ENCODE results near the gene ADAMTS9. TPM values are rescaled to one million over a fixed set of nuclear protein-coding genes. Genes with fewer than 3 reads are reported as not detected.
A peak's percentile ranks its signal among the peaks of the same experiment; 100 is the strongest.

Gene ADAMTS9
- total and polyA plus RNA-seq, 9 donors: 11.8 to 88.8 (median 29.9) TPM

DNA sequence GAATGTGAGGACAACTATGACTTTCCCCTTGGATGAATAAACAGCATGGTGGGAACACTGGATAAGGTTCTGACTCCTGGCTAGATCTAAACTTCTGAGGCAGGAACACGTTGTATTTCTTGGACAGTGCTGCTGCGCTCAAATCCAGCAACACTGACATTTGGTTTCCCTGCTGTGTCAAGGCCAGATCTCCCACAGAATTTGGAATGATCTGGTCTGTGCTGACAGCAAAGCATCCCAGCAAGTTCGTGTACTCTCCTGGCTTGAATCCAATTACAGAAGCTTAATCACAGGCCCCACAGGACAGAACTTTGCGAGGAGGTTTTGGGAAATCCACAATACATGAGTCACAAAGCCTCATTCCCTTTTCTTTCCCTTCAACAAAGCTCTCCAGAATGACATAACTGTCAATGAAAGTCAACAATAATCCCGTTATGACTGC lies 92.5 kb downstream of the ADAMTS9 start:
- Histone ChIP-seq H3K36me3 (no peaks in the 10 kb centered on the region), H3K4me1 (ENCODE audit: insufficient read depth) (peaks cover 6% of the 10 kb centered on the region), H3K9me3 (no peaks in the 10 kb centered on the region), H3K4me3 (no peak overlapping the region), H3K27ac (peak overlapping the region in 1 of 2 donors; percentile 28), H3K27me3 (no peaks in the 10 kb centered on the region)
- no peak for TF ChIP-seq POLR2A (IDR thresholded peaks at IDR 0.05)
- TF ChIP-seq EP300 (IDR thresholded peaks at IDR 0.05): peak; percentile 62
- DNase-seq: peak; percentile 73 to 85 (median 74)
- intact Hi-C loops (cut with DNase I): no loop called here
- WGBS, 3 donors: 3 to 9% (median 4%) methylated on average over 5 of the region's 5 CpGs

DNA sequence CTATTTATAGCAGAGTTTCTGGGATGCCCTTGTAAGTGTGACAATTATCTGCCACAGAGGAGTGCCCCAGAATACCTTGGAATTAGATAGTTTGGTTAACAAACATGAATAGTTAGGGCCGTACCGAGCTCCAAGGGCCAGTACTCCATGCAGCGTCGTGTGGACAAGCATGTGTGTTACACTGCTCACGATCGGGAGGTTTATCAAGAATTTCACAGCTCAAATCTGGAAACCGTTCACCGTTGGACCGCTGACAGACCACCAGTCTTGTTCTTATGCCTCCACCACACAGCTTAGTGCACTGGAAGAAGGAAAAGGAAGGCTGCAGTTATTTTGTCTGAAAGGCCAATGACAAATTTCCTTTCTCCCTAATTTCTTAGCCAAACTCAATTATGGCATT lies 93.7 kb downstream of the ADAMTS9 start:
- Histone ChIP-seq H3K4me1 (ENCODE audit: insufficient read depth) (peaks cover 6% of the 10 kb centered on the region), H3K27me3 (no peaks in the 10 kb centered on the region), H3K27ac (no peak overlapping the region), H3K4me3 (no peak overlapping the region), H3K9me3 (no peaks in the 10 kb centered on the region), H3K36me3 (no peaks in the 10 kb centered on the region)
- intact Hi-C loops (cut with DNase I): no loop called here
- DNase-seq: peak; percentile 50 to 70 (median 56)
- no peak for TF ChIP-seq POLR2A (IDR thresholded peaks at IDR 0.05)
- TF ChIP-seq, protein P1, sequence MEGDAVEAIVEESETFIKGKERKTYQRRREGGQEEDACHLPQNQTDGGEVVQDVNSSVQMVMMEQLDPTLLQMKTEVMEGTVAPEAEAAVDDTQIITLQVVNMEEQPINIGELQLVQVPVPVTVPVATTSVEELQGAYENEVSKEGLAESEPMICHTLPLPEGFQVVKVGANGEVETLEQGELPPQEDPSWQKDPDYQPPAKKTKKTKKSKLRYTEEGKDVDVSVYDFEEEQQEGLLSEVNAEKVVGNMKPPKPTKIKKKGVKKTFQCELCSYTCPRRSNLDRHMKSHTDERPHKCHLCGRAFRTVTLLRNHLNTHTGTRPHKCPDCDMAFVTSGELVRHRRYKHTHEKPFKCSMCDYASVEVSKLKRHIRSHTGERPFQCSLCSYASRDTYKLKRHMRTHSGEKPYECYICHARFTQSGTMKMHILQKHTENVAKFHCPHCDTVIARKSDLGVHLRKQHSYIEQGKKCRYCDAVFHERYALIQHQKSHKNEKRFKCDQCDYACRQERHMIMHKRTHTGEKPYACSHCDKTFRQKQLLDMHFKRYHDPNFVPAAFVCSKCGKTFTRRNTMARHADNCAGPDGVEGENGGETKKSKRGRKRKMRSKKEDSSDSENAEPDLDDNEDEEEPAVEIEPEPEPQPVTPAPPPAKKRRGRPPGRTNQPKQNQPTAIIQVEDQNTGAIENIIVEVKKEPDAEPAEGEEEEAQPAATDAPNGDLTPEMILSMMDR (IDR thresholded peaks at IDR 0.05): no peak
- no peak for TF ChIP-seq EP300 (IDR thresholded peaks at IDR 0.05)
- 29 to 46% (median 39%) methylated on average over 9 of the region's 9 CpGs for WGBS, 3 donors

DNA sequence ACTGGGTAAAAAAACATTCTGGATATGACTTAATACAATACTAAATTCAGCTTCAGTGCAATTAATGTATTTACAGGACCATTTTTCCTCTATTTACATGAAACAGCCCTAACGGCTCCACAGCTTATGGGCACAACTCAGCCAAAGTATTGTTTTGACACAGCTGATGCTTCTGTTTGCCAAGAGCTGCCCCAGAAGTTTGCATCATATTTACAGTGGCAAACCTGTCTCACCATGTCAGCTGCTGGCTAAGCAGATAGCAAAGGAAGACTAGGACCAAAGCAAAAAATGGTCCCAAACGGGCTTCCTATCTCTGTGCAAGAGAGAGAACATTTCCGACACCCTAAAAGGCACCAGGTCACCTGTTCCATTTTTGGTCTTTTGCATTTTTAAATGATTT lies 94.5 kb downstream of the ADAMTS9 start:
- Histone ChIP-seq H3K4me3 (no peak overlapping the region), H3K4me1 (ENCODE audit: insufficient read depth) (peaks cover 6% of the 10 kb centered on the region), H3K27ac (no peak overlapping the region), H3K36me3 (no peaks in the 10 kb centered on the region), H3K9me3 (no peaks in the 10 kb centered on the region), H3K27me3 (no peaks in the 10 kb centered on the region)
- WGBS, 3 donors: 83 to 91% (median 87%) methylated on average over 3 of the region's 3 CpGs
- intact Hi-C loops (cut with DNase I): no loop called here
- DNase-seq: no peak
- TF ChIP-seq, protein P1 (IDR thresholded peaks at IDR 0.05): no peak
- TF ChIP-seq POLR2A (IDR thresholded peaks at IDR 0.05) (no peak), EP300 (IDR thresholded peaks at IDR 0.05) (no peak)

DNA sequence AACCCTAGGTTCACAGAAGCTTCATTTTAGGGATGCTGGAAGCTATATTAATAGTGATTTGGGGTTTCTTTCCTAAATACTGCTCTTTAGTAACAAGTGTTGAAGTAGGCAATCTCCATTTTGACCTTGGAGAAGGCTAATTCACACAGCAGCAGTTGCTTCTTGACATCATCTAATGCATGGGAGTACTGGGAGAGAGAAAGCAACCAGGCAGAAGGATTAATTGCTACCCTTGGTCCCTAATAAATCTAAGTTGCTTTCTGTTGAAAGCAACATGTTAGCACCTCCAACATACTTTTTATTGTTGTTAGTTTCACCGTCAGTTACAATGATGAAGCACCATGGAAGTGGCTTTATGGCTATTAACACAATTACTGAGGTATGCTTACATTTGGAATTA lies 96.2 kb downstream of the ADAMTS9 start:
- WGBS, 3 donors: 95 to 96% (median 95%) methylated on average over 1 of the region's 1 CpG
- TF ChIP-seq POLR2A (IDR thresholded peaks at IDR 0.05) (no peak), EP300 (IDR thresholded peaks at IDR 0.05) (no peak)
- TF ChIP-seq, protein P1 (IDR thresholded peaks at IDR 0.05): no peak
- Histone ChIP-seq H3K9me3 (no peaks in the 10 kb centered on the region), H3K36me3 (no peaks in the 10 kb centered on the region), H3K4me3 (no peak overlapping the region), H3K27ac (no peak overlapping the region), H3K27me3 (no peaks in the 10 kb centered on the region), H3K4me1 (ENCODE audit: insufficient read depth) (peaks cover 6% of the 10 kb centered on the region)
- DNase-seq: no peak
- intact Hi-C loops (cut with DNase I): no loop called here

DNA sequence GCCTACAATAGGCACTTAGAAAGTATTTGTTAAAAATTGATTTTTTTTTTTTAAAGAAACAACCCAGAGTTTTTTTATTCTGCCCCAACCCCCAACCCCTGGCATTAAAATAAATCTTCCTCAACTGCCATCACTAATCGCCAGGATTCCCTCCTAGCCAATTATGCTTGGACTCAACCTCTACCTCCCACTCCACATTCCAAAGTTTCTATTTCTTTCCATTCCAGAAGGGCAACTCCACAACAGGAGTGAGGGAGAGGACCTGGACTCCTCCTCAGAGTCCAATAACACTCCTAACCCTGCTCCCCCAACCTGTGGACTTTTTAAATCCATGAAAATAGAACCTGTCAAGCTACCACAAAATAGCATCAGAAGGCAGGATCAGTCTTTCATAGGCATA lies 99.4 kb downstream of the ADAMTS9 start:
- no peak for DNase-seq
- intact Hi-C loops (cut with DNase I): no loop called here
- no peak overlapping the region for H3K4me3 ChIP-seq
- no peaks in the 10 kb centered on the region for H3K9me3 ChIP-seq
- H3K27me3 ChIP-seq: no peaks in the 10 kb centered on the region
- H3K27ac ChIP-seq: no peak overlapping the region
- 11 to 35% (median 24%) methylated on average over 1 of the region's 1 CpG for WGBS, 3 donors
- no peaks in the 10 kb centered on the region for H3K36me3 ChIP-seq
- no peak for TF ChIP-seq POLR2A (IDR thresholded peaks at IDR 0.05)
- TF ChIP-seq EP300 (IDR thresholded peaks at IDR 0.05): no peak
- TF ChIP-seq, protein P1 (IDR thresholded peaks at IDR 0.05): no peak
- H3K4me1 ChIP-seq (ENCODE audit: insufficient read depth): no peaks in the 10 kb centered on the region

Measured in ovary (tissue), 9 donors.